HUES6 (cell line): ENCODE measurements around the gene NCBP1.
"Not testable (repeated sequence)": the region's sequence is repeated elsewhere in the genome, so short reads cannot be mapped to it uniquely, and the experiment has no call there.

Experiments used
- H3K27ac ChIP-seq: 2 replicates; pipeline ENCODE4 v1.7.0; 2013; ENCODE audit warnings: low read depth, mild to moderate bottlenecking, low read length, inconsistent platforms
- H3K27me3 ChIP-seq: 2 replicates; pipeline ENCODE4 v1.6.1; 2013; ENCODE audit warnings: low read length; ENCODE audit not compliant: control insufficient read depth, insufficient read depth
- H3K36me3 ChIP-seq: 2 replicates; pipeline ENCODE4 v1.6.1; 2013; ENCODE audit warnings: low read length; ENCODE audit not compliant: control insufficient read depth, insufficient read depth
- H3K4me1 ChIP-seq: 2 replicates; pipeline ENCODE4 v1.6.1; 2013; ENCODE audit warnings: low read length; ENCODE audit not compliant: control insufficient read depth, insufficient read depth
- H3K4me3 ChIP-seq: 2 replicates; pipeline ENCODE4 v1.5.1; 2013; ENCODE audit warnings: low read depth, low read length
- H3K9ac ChIP-seq: one replicate; pipeline ENCODE4 v1.6.1; 2013; ENCODE audit warnings: mild to moderate bottlenecking, low read length
- H3K9me3 ChIP-seq: 2 replicates; pipeline ENCODE4 v1.6.1; 2013; ENCODE audit warnings: low read depth, low read length; ENCODE audit not compliant: control insufficient read depth, insufficient read depth

NCBP1 gene

GRCh38 chr9:97600531-97601227 lies 32.9 kb upstream of the NCBP1 start:
- no peak overlapping the region for H3K4me3 ChIP-seq
- H3K27me3 ChIP-seq = no peaks in the 10 kb centered on the region
- peaks cover 3% of the 10 kb centered on the region; the same call in 1 of the 2 replicates for H3K4me1 ChIP-seq
- peaks cover 59% of the 10 kb centered on the region for H3K36me3 ChIP-seq
- no peak overlapping the region for H3K27ac ChIP-seq
- no peak overlapping the region for H3K9ac ChIP-seq
- H3K9me3 ChIP-seq = no peaks in the 10 kb centered on the region

GRCh38 chr9:97601228-97601898 lies 32.3 kb upstream of the NCBP1 start:
- Histone ChIP-seq H3K36me3 (peaks cover 66% of the 10 kb centered on the region), H3K4me1 (peaks cover 3% of the 10 kb centered on the region; the same call in 1 of the 2 replicates), H3K9ac (no peak overlapping the region), H3K4me3 (no peak overlapping the region), H3K9me3 (no peaks in the 10 kb centered on the region), H3K27ac (no peak overlapping the region), H3K27me3 (no peaks in the 10 kb centered on the region)

- peaks cover 73% of the 10 kb centered on the region for H3K36me3 ChIP-seq
- no peak overlapping the region for H3K9ac ChIP-seq
- no peak overlapping the region for H3K27ac ChIP-seq
- H3K27me3 ChIP-seq = no peaks in the 10 kb centered on the region
- H3K4me1 ChIP-seq = peaks cover 3% of the 10 kb centered on the region; the same call in 1 of the 2 replicates
- no peak overlapping the region for H3K4me3 ChIP-seq
- no peaks in the 10 kb centered on the region for H3K9me3 ChIP-seq
Observed at GRCh38 chr9:97602430-97602829, 31.2 kb upstream of the NCBP1 start.

GRCh38 chr9:97604901-97605645 lies 28.5 kb upstream of the NCBP1 start:
- H3K27me3 ChIP-seq = no peaks in the 10 kb centered on the region
- H3K27ac ChIP-seq = no peak overlapping the region
- no peak overlapping the region for H3K4me3 ChIP-seq
- peaks cover 83% of the 10 kb centered on the region for H3K36me3 ChIP-seq
- H3K9me3 ChIP-seq = no peaks in the 10 kb centered on the region
- H3K4me1 ChIP-seq = no peaks in the 10 kb centered on the region
- no peak overlapping the region for H3K9ac ChIP-seq

- H3K36me3 ChIP-seq = peaks cover 65% of the 10 kb centered on the region
- no peak overlapping the region for H3K4me3 ChIP-seq
- H3K9ac ChIP-seq = no peak overlapping the region
- H3K27me3 ChIP-seq = no peaks in the 10 kb centered on the region
- no peaks in the 10 kb centered on the region for H3K4me1 ChIP-seq
- H3K9me3 ChIP-seq = 0 out of 2 replicates have a peak, but pooled peaks cover 2% of the 10 kb centered on the region
- no peak overlapping the region for H3K27ac ChIP-seq
Observed at GRCh38 chr9:97615439-97616072, 18.1 kb upstream of the NCBP1 start.

GRCh38 chr9:97617939-97618416 lies 15.6 kb upstream of the NCBP1 start:
- Histone ChIP-seq H3K27ac (no peak overlapping the region), H3K9ac (no peak overlapping the region), H3K27me3 (no peaks in the 10 kb centered on the region), H3K9me3 (peaks cover 21% of the 10 kb centered on the region), H3K36me3 (peaks cover 69% of the 10 kb centered on the region), H3K4me1 (no peaks in the 10 kb centered on the region), H3K4me3 (no peak overlapping the region)

- H3K36me3 ChIP-seq = peaks cover 77% of the 10 kb centered on the region
- H3K9me3 ChIP-seq = peaks cover 31% of the 10 kb centered on the region
- not testable (repeated sequence) for H3K27me3 ChIP-seq, H3K9ac ChIP-seq, H3K27ac ChIP-seq, H3K4me1 ChIP-seq, H3K4me3 ChIP-seq
Observed at GRCh38 chr9:97620063-97620462, 13.6 kb upstream of the NCBP1 start.

- H3K27me3 ChIP-seq, H3K27ac ChIP-seq, H3K4me1 ChIP-seq, H3K4me3 ChIP-seq, H3K9ac ChIP-seq: not testable (repeated sequence)
- H3K36me3 ChIP-seq = peaks cover 91% of the 10 kb centered on the region
- H3K9me3 ChIP-seq = peaks cover 31% of the 10 kb centered on the region
Observed at GRCh38 chr9:97622483-97622882, 11.1 kb upstream of the NCBP1 start.

- no peaks in the 10 kb centered on the region for H3K27me3 ChIP-seq
Observed at GRCh38 chr9:97623946-97624345, 9.7 kb upstream of the NCBP1 start.

GRCh38 chr9:97625620-97626019 lies 8.0 kb upstream of the NCBP1 start:
- Histone ChIP-seq H3K27ac (no peak overlapping the region), H3K36me3 (peaks cover 66% of the 10 kb centered on the region), H3K27me3 (no peaks in the 10 kb centered on the region), H3K4me1 (peaks cover 6% of the 10 kb centered on the region; the same call in 1 of the 2 replicates), H3K9me3 (peaks cover 29% of the 10 kb centered on the region), H3K9ac (no peak overlapping the region), H3K4me3 (no peak overlapping the region)

More at GRCh38 chr9:97623946-97624345, 9.7 kb upstream of the NCBP1 start:
- H3K4me1 ChIP-seq = peaks cover 3% of the 10 kb centered on the region; the same call in 1 of the 2 replicates
- peaks cover 77% of the 10 kb centered on the region for H3K36me3 ChIP-seq
- no peak overlapping the region for H3K9ac ChIP-seq
- peaks cover 31% of the 10 kb centered on the region for H3K9me3 ChIP-seq
- H3K27ac ChIP-seq = no peak overlapping the region
- no peak overlapping the region for H3K4me3 ChIP-seq
